ENCODE results near the gene QRSL1. TPM values are rescaled to one million over a fixed set of nuclear protein-coding genes. Genes with fewer than 3 reads are reported as not detected.
A peak's percentile ranks its signal among the peaks of the same experiment; 100 is the strongest.

Gene QRSL1
- total and polyA plus RNA-seq, 2 donors from 2014 or later = 12.5 to 18.0 TPM

DNA sequence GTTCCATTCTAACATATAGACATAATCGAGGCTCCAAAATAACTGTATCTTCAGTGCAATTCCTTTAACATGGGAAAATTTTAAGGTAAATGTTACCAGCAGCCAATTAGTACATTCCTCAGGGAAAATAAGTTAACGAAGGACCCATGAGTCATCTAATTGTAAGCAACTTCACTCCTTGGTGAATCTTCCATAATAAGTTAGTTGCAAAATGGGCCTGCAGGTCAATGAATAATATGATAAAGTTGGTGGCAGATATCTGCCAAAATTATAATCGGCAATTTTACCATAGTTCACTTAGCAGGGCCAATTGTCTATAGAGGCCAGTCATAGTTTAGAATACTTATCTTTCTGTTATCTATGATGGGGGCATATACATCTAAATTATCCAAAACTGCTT, 42.3 kb downstream of the QRSL1 start:
- H3K36me3 ChIP-seq (ENCODE audit: control insufficient read depth in 2 of 3, insufficient read depth in 3 of 3, low read length in 3 of 3) = peaks cover 0 to 3% (median 0%) of the 10 kb centered on the region in 3 donors
- intact Hi-C loops (cut with DNase I) = no loop called here
- H3K27me3 ChIP-seq (ENCODE audit: control insufficient read depth, insufficient read depth, low read length) = no peaks in the 10 kb centered on the region
- no peak for FAIRE-seq
- peaks cover 0 to 7% (median 0%) of the 10 kb centered on the region in 3 donors for H3K4me1 ChIP-seq (ENCODE audit: control insufficient read depth in 2 of 3, insufficient read depth in 2 of 3, low read depth in 1 of 3, low read length in 3 of 3)
- H3K9me3 ChIP-seq (ENCODE audit: control insufficient read depth in 2 of 3, insufficient read depth in 1 of 3, low read length in 3 of 3) = no peaks in the 10 kb centered on the region
- TF ChIP-seq, protein P1, sequence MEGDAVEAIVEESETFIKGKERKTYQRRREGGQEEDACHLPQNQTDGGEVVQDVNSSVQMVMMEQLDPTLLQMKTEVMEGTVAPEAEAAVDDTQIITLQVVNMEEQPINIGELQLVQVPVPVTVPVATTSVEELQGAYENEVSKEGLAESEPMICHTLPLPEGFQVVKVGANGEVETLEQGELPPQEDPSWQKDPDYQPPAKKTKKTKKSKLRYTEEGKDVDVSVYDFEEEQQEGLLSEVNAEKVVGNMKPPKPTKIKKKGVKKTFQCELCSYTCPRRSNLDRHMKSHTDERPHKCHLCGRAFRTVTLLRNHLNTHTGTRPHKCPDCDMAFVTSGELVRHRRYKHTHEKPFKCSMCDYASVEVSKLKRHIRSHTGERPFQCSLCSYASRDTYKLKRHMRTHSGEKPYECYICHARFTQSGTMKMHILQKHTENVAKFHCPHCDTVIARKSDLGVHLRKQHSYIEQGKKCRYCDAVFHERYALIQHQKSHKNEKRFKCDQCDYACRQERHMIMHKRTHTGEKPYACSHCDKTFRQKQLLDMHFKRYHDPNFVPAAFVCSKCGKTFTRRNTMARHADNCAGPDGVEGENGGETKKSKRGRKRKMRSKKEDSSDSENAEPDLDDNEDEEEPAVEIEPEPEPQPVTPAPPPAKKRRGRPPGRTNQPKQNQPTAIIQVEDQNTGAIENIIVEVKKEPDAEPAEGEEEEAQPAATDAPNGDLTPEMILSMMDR (IDR thresholded peaks at IDR 0.05; ENCODE audit: borderline replicate concordance, extremely low read depth, insufficient read depth) = no peak
- no peak overlapping the region for H3K4me3 ChIP-seq (ENCODE audit: low read length in 3 of 3)
- no peak overlapping the region for H3K9ac ChIP-seq (ENCODE audit: low read length in 3 of 3)
- no peak for DNase-seq
- H3K27ac ChIP-seq (ENCODE audit: low read depth in 2 of 2, low read length in 2 of 2) = no peak overlapping the region

DNA sequence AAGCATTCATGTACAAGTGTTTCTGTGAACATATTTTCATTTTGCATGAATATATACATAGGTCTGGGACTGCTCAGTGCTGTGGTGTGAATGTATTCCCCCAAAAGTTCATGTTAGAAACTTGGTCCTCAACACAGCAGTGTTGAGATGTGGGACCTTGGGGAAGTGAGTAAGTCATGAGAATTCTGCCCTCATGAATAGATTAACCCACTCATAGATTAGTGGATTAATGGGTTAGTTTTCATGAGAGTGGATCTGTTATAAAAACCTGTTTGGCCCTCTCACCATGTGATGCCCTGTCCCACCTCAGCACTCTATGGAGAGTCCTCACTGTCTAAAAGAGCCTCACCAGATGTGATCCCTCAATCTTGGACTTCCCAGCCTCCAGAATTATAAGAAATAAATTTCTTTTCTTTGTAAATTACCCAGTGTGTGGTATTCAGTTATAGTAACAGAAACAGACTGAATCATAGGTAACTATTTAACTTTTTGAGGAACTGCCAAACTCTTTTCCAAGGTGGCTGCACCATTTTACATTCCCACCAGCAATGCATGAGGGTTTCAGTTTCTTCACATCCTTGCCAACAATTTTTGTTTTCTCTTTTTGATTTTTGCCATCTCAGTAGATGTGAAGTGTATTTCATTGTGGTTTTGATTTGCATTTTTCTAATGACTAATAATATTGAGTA, 45.3 kb downstream of the QRSL1 start:
- no peak for DNase-seq
- peak; percentile 53 for FAIRE-seq
- TF ChIP-seq, protein P1 (IDR thresholded peaks at IDR 0.05; ENCODE audit: borderline replicate concordance, extremely low read depth, insufficient read depth) = no peak
- Histone ChIP-seq H3K4me3 (ENCODE audit: low read length in 3 of 3) (no peak overlapping the region), H3K36me3 (ENCODE audit: control insufficient read depth in 2 of 3, insufficient read depth in 3 of 3, low read length in 3 of 3) (no peaks in the 10 kb centered on the region), H3K9ac (ENCODE audit: low read length in 3 of 3) (no peak overlapping the region), H3K9me3 (ENCODE audit: control insufficient read depth in 2 of 3, insufficient read depth in 1 of 3, low read length in 3 of 3) (no peaks in the 10 kb centered on the region), H3K4me1 (ENCODE audit: control insufficient read depth in 2 of 3, insufficient read depth in 2 of 3, low read depth in 1 of 3, low read length in 3 of 3) (peaks cover 0 to 7% (median 0%) of the 10 kb centered on the region in 3 donors), H3K27ac (ENCODE audit: low read depth in 2 of 2, low read length in 2 of 2) (no peak overlapping the region), H3K27me3 (ENCODE audit: control insufficient read depth, insufficient read depth, low read length) (no peaks in the 10 kb centered on the region)
- intact Hi-C loops (cut with DNase I) = no loop called here

DNA sequence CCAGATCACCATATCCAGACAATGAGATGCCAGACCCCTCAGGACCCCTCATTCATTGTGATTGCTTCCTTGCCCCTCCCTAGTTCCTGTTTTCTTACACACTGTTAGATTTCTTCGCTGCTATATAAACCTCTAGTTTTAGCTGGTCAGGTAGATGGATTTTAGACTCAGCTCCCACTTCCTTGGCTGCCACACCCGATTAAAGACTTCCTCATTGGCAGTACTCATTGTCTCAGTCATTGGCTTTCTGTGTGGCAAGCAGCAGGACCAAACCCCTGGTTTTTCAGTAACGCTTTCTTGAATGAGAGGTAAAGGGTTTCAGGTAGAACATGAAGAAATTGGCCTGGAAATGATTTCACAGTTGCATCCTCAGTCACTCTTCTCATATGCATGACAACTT, 47.9 kb downstream of the QRSL1 start:
- no peaks in the 10 kb centered on the region for H3K27me3 ChIP-seq (ENCODE audit: control insufficient read depth, insufficient read depth, low read length)
- no peaks in the 10 kb centered on the region for H3K9me3 ChIP-seq (ENCODE audit: control insufficient read depth in 2 of 3, insufficient read depth in 1 of 3, low read length in 3 of 3)
- FAIRE-seq = no peak
- peaks cover 0 to 7% (median 0%) of the 10 kb centered on the region in 3 donors for H3K4me1 ChIP-seq (ENCODE audit: control insufficient read depth in 2 of 3, insufficient read depth in 2 of 3, low read depth in 1 of 3, low read length in 3 of 3)
- TF ChIP-seq, protein P1 (IDR thresholded peaks at IDR 0.05; ENCODE audit: borderline replicate concordance, extremely low read depth, insufficient read depth) = no peak
- DNase-seq = no peak
- no peak overlapping the region for H3K9ac ChIP-seq (ENCODE audit: low read length in 3 of 3)
- no peak overlapping the region for H3K27ac ChIP-seq (ENCODE audit: low read depth in 2 of 2, low read length in 2 of 2)
- H3K36me3 ChIP-seq (ENCODE audit: control insufficient read depth in 2 of 3, insufficient read depth in 3 of 3, low read length in 3 of 3) = no peaks in the 10 kb centered on the region
- H3K4me3 ChIP-seq (ENCODE audit: low read length in 3 of 3) = no peak overlapping the region
- intact Hi-C loops (cut with DNase I) = no loop called here
